ENCODE data around the gene BRSK1.
A peak's percentile ranks its signal among the peaks of the same experiment; 100 is the strongest.

BRSK1 gene

GRCh38 chr19:55283548-55284377, at the start of gene BRSK1:
BRSK1 (plus strand) TSS chr19:55283997; CDS start chr19:55284443, 446 bp downstream.
- peak; percentile 37 to 80 for DNase-seq

DNA sequence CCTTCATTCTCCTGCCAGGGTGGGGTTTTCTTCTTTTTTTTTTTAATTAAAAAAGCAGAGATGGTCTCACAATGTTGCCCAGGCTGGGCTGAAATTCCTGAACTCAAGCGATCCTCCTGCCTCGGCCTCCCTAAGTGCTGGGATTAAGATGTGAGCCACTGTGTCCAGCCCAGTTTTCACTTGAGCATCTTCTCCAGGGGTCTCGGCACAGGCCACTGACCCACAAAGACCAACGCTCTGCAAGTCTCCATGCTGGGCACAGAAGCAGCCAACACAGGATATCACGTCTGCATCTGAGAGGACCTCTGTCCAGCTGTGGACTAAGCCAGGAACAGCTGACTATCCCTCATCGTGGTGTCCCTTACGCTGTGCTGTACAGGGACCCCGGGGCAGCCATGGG, 45.8 kb upstream of the BRSK1 start:
- DNase-seq: no peak

DNA sequence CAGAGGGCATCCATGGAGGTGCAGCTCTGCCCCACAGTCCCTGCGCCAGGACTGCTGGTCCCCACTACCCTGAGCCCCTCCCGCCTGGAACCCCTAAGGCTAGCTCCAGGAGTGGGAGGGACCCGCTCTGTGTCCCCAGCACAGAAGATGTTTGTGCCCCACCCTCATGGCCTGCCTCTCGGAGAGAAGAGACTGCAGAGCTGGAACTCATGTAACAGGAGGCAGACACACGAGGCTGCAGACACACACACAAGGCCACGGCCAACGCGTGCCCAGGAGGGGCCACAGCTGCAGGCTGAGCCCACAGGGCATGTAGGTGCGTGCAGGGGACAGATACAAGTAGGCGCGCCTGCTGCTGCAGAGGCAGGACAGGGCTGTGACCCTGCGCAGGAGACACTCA, 44.8 kb upstream of the BRSK1 start:
- no peak for DNase-seq

DNA sequence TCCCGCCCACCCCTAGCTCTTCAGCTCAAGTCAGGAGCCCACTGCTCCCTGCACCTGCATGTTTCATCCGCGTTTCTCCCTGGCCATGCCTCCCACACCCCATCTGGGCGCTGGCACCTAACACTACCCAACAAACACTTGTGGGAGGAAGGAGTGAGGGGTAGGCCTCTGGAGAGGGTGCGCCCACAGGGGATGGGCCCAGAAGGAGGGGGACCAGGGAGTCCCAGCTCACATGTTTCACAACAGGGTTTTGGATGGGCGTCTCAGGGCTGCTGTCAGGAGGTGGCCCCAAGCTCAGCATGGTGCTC, 43.1 kb upstream of the BRSK1 start:
- no peak for DNase-seq

GRCh38 chr19:55241143-55241934, 42.5 kb upstream of the BRSK1 start:
- no peak for DNase-seq

GRCh38 chr19:55241935-55242464, 41.8 kb upstream of the BRSK1 start:
- DNase-seq: no peak

GRCh38 chr19:55242517-55242916, 41.3 kb upstream of the BRSK1 start:
- no peak for DNase-seq

- no peak for DNase-seq
Measured at GRCh38 chr19:55244004-55244680, 39.7 kb upstream of the BRSK1 start.

DNA sequence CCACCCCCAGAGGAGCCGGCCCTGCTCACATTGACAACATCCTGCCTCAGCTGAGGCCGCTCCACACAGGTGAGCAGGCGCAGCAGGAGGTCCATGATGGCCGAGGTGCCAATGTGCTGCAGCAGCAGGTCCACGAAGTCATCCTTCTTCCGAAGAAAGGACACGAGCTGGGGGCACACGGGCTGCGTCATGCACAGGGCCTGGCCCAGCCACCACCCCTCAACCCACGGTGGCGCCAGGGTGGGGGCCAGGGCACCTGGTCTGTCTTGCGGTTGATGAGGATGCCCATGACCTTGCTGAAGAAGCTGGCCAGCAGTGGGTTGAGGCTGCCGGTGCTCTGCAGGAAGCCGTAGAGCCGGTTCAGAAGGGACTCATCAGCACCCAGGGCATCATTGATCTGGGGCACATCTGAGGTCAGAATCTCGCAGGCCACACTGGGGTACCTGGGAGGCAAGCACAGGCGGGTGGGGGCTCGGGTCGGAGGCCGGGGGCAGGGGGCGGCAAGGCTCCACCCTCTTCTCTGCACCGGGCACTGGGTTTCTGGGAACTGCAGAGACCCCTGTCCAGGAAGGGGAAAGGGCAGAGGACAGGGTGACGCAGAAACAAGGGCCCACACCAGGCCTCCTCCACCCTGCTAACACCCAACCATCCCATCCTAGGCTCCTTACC, 38.4 kb upstream of the BRSK1 start:
- no peak for DNase-seq

- DNase-seq: no peak
Measured at GRCh38 chr19:55246462-55247451, 37.0 kb upstream of the BRSK1 start.

DNA sequence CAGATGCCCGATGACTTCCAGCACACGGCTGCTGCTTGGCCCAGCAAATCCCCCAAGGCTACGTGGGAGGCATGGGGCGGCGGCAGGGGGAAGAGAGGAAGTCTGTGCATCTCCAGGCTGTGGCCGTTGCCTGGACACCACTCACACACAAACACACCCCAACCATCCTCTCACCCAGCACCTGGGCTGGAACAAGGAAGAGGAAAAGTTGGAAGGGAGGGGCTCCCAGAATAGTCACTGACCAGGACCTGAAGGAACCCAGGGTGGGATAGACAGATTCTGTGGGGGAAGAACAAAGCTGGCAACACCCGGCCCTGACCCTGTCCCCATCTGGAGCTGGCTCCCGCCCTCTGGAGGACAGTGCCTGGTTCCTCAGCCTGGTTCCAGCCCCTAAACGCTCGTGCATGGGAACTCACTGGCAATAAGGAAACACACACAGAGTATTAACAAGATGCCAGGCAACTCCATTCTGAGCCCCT, 36.1 kb upstream of the BRSK1 start:
- no peak for DNase-seq

GRCh38 chr19:55248166-55248675, 35.6 kb upstream of the BRSK1 start:
- DNase-seq: no peak

- DNase-seq: no peak
Measured at GRCh38 chr19:55248704-55249103, 35.1 kb upstream of the BRSK1 start.

GRCh38 chr19:55249841-55250240, 34.0 kb upstream of the BRSK1 start:
- DNase-seq: no peak

- DNase-seq: no peak
Measured at GRCh38 chr19:55250262-55251036, 33.3 kb upstream of the BRSK1 start.

DNA sequence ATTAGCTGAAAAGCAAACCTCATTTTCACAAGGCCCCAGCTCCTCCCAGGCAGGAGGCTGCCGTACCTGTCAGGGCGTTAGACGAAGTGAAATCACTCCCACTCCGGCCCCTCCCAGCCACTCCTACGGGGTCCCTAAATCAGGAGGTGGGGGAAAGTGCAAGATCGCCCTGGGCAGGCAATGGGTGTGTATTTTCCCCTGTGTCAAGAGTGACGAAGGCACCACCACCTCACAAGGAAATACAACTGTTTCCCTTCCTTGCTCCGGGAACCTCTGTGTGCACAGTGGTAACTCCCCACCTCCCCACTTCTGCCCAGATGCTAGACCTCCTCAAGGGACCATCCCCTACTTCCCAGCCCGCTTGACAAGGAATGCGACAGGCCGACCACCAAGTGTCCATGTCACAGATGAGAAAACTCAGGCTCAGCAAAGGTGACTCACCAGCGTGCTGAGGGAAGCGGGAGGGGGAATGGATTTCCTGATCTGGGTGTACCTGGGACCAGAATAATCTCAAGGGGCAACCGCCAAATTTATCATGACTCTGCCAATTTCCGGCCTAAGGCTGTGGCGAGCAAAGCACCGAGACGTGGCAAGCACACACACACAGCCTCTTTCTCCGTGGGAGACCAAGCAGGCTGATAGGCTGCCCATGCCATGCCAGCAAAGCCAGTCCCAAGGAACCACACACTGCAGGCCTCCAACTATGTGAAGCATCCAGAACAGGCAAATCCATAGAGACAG, 32.3 kb upstream of the BRSK1 start:
- DNase-seq: no peak

DNA sequence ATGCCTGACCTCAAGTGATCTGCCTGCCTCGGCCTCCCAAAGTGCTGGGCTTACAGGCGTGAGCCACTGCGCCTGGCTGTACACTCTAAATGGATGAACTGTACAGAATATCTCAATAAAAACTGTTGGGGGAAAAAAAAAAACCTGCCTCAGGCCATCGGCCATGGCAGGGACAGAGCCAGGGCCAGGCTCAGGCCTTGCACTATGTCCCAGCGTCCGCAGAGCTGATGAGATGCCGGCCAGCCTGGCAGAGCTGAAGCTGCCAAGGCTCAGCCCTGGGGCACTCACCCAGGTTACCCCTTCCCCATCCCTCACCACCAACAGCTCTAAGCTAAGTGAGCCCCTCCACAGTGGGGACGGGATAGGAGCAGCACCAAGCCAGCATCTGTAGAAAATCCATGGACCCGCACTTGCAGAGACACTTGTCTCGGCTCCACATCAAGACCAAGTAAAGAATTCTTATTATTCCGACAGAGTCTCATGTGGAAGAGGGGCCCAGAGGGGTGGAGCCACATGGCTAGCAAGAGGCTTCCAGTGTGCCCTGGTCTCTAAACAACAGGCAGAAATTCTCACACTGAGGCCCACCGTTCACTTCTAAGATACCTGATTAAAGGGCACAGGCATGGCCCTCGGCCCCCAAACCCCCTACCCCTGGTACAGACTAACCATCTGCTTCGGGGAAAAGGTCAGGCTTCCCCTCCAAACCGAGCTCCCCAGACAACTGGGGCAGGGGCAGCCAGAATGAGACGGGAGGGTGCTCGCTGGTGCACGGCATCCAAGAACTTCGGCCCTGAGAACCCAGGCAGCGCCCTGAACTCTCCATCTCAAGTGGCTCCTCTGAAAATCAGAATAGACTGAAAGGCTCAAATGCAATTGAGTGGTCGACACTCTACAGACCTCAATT, 30.8 kb upstream of the BRSK1 start:
- DNase-seq: no peak

GRCh38 chr19:55253842-55254624, 29.8 kb upstream of the BRSK1 start:
- DNase-seq: no peak

All from NCI-H446 (cell line).